ENCODE data around the gene CDK4.

DNA sequence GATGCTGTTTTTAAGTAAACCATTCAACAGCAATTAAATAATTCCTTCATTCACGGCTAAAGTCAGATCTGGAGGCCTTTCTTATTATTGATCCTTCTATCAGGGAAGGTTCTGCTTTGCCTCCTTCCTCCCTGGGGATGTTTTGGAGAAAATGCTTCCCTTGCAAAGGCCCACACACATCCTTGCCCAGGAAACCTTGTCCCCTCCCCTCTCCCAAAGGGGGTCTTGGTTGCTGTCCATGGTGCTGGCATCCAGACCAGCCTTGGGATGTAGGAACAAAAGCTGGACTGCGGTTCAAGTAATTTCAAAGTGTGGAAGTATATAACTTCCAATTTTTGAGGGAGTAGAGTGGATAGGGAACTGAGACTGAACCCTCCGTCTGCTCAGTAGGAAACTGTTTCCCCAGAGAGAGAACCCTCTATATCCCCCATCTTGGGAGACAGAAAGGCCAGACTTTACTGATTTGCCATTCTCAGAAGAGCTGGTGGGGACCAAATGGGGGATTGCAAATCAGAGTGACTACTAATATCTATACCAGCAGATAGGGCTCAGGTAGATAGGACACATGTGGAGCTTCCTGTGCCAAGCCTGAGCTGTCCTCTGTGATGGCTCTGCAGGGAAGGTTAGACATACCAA is 8.4 kb upstream of the CDK4 start:
- TF ChIP-seq YY1 (IDR thresholded peaks at IDR 0.05; ENCODE audit: insufficient read depth, insufficient read length), result no peak
- TF ChIP-seq SUZ12 (IDR thresholded peaks at IDR 0.05; ENCODE audit: extremely low read depth, insufficient read depth, insufficient read length), result no peak
- no peak for TF ChIP-seq ZNF274 (IDR thresholded peaks at IDR 0.05; ENCODE audit: low read depth, low read length)
